HEK293 (cell line): ENCODE measurements around the gene ASF1A.

Experiments
- ZNF274 ChIP-seq, 2 experiments: fragments of 200-500 bp in 1 of 2; fragments of 450-650 bp in 1 of 2; sonication (Bioruptor generic) in 1 of 2; formaldehyde crosslinking in 1 of 2; IDR thresholded peaks; 2 replicates each; pipeline versions ENCODE4 v1.5.1 to v1.6.1; 2014 to 2016; ENCODE audit warnings: borderline replicate concordance in 1 of 2, inconsistent platforms in 1 of 2, low read length in 1 of 2, missing biosample characterization in 1 of 2, missing genetic modification characterization in 1 of 2
- TF ChIP-seq, protein P1 (sequence below): fragments of 450-650 bp; formaldehyde crosslinking; IDR thresholded peaks from 2 replicates; pipeline ENCODE4 v1.5.1; 2016; ENCODE audit warnings: missing biosample characterization, missing genetic modification characterization

DNA sequence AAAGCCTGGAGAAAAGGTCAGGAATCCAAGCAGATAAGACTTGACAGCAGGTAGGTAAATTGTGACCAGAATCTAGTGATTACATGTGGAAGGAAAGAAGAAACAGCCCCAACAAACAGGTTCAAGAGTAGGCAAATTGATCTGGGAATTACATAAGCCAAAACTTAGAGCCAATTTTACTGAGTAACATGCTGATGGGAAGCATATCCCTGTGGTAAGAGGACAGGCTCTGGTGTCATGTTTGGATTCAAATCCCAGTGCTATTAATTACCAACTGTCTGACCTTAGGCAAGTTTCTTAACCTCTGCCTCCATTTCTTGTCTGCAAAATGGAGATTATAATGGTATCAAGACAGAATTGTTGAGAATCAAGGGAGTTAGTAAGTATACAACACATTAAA is 20.6 kb downstream of the ASF1A start:
- TF ChIP-seq ZNF274 (IDR thresholded peaks at IDR 0.05; ENCODE audit: low read length) (no peak), ZNF274 (tag by site-specific recombination; IDR thresholded peaks at IDR 0.05; ENCODE audit: borderline replicate concordance) (no peak)
- TF ChIP-seq, protein P1, sequence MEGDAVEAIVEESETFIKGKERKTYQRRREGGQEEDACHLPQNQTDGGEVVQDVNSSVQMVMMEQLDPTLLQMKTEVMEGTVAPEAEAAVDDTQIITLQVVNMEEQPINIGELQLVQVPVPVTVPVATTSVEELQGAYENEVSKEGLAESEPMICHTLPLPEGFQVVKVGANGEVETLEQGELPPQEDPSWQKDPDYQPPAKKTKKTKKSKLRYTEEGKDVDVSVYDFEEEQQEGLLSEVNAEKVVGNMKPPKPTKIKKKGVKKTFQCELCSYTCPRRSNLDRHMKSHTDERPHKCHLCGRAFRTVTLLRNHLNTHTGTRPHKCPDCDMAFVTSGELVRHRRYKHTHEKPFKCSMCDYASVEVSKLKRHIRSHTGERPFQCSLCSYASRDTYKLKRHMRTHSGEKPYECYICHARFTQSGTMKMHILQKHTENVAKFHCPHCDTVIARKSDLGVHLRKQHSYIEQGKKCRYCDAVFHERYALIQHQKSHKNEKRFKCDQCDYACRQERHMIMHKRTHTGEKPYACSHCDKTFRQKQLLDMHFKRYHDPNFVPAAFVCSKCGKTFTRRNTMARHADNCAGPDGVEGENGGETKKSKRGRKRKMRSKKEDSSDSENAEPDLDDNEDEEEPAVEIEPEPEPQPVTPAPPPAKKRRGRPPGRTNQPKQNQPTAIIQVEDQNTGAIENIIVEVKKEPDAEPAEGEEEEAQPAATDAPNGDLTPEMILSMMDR (tag by site-specific recombination): no peak
